IMR-90 (cell line): ENCODE measurements around the gene MCRIP2. TPM values are rescaled to one million over a fixed set of nuclear protein-coding genes. Genes with fewer than 3 reads are reported as not detected.
A peak's percentile ranks its signal among the peaks of the same experiment; 100 is the strongest.

Source experiments
- ATAC-seq: fragments of 200-7000 bp; cut with Tn5 transposase; 2 replicates; pipeline ENCODE4 v1.9.1; 2020; ENCODE audit warnings: low read depth, mild to moderate bottlenecking, moderate library complexity
- BruUV-seq: library from RNA; stranded (reverse); fragments of 400-500 nt; replicated peaks from 2 replicates; lab custom pipeline; 2021; lab: Mats Ljungman, UMichigan
- CTCF ChIA-PET: fragments of 300-600 bp; formaldehyde crosslinking; extraction: SDS; loops from one replicate; lab custom pipeline; 2021; ENCODE audit warnings: antibody characterized with exemption; lab: Yijun Ruan, JAX
- POLR2A ChIA-PET: fragments of 300-600 bp; sonication (Branson Sonifier 250); formaldehyde crosslinking; loops from one replicate; lab custom pipeline; 2022; ENCODE audit warnings: antibody characterized with exemption; ENCODE audit not compliant: unreplicated experiment; lab: Charles Lee
- DNase-seq: peaks from one replicate; pipeline ENCODE4 v3.0.0; 2013
- H2AFZ ChIP-seq: replicated peaks from 2 replicates; pipeline ENCODE3; 2013; ENCODE audit warnings: low read length, mild to moderate bottlenecking; ENCODE audit not compliant: poor library complexity
- H2AK5ac ChIP-seq: 2 replicates; pipeline ENCODE4 v1.6.1; 2013; ENCODE audit warnings: low read depth, low read length, inconsistent platforms
- H2AK9ac ChIP-seq: replicated peaks from 2 replicates; pipeline ENCODE3; 2013; ENCODE audit warnings: mild to moderate bottlenecking, low read depth, low read length, moderate library complexity; ENCODE audit not compliant: poor library complexity
- H2BK120ac ChIP-seq: 2 replicates; pipeline ENCODE4 v1.6.1; 2013; ENCODE audit warnings: low read depth, low read length, inconsistent platforms
- H2BK15ac ChIP-seq: 3 replicates; pipeline ENCODE4 v1.6.1; 2013; ENCODE audit warnings: low read depth, low read length, inconsistent platforms
- H2BK20ac ChIP-seq: 2 replicates; pipeline ENCODE4 v1.6.1; 2013; ENCODE audit warnings: low read depth, mild to moderate bottlenecking, inconsistent platforms, low read length, moderate library complexity
- H2BK5ac ChIP-seq: 2 replicates; pipeline ENCODE4 v1.6.1; 2013; ENCODE audit warnings: mild to moderate bottlenecking, low read depth, low read length, inconsistent platforms; ENCODE audit not compliant: poor library complexity, severe bottlenecking
- H3K14ac ChIP-seq: replicated peaks from 2 replicates; pipeline ENCODE4 v1.6.1; 2013; ENCODE audit warnings: low read depth, low read length, inconsistent platforms
- H3K18ac ChIP-seq: 2 replicates; pipeline ENCODE4 v1.6.1; 2013; ENCODE audit warnings: low read depth, low read length, control low read depth
- H3K23ac ChIP-seq: 2 replicates; pipeline ENCODE4 v1.6.1; 2013; ENCODE audit warnings: low read depth, low read length, inconsistent platforms
- H3K27ac ChIP-seq: 2 replicates; pipeline ENCODE4 v1.5.1; 2013; ENCODE audit warnings: mild to moderate bottlenecking, control low read depth, low read length; ENCODE audit not compliant: insufficient read depth
- H3K27me3 ChIP-seq: 2 replicates; pipeline ENCODE4 v1.6.1; 2013; ENCODE audit warnings: low read length; ENCODE audit not compliant: control insufficient read depth, insufficient read depth
- H3K36me3 ChIP-seq: 2 replicates; pipeline ENCODE4 v1.6.1; 2013; ENCODE audit warnings: low read length, mixed read lengths; ENCODE audit not compliant: control insufficient read depth, insufficient read depth
- H3K4ac ChIP-seq: 2 replicates; pipeline ENCODE4 v1.6.1; 2013; ENCODE audit warnings: low read depth, low read length, inconsistent platforms
- H3K4me1 ChIP-seq: 2 replicates; pipeline ENCODE4 v1.6.1; 2013; ENCODE audit warnings: low read length, mixed read lengths; ENCODE audit not compliant: control insufficient read depth, insufficient read depth
- H3K4me2 ChIP-seq: 2 replicates; pipeline ENCODE4 v1.6.1; 2013; ENCODE audit warnings: low read depth, mild to moderate bottlenecking, control low read depth, low read length, moderate library complexity
- H3K4me3 ChIP-seq: 2 replicates; pipeline ENCODE4 v1.5.1; 2013; ENCODE audit warnings: low read depth, mild to moderate bottlenecking, control low read depth, low read length, moderate library complexity; ENCODE audit not compliant: insufficient read depth
- H3K56ac ChIP-seq: 2 replicates; pipeline ENCODE4 v1.6.1; 2013; ENCODE audit warnings: low read length, inconsistent platforms; ENCODE audit not compliant: insufficient read depth; ENCODE audit errors: extremely low read depth
- H3K79me1 ChIP-seq, 2 experiments: 2 replicates each; pipeline ENCODE4 v1.6.1; 2013; ENCODE audit warnings: low read length in 2 of 2, inconsistent platforms in 1 of 2, low read depth in 1 of 2
- H3K9ac ChIP-seq: 2 replicates; pipeline ENCODE4 v1.6.1; 2013; ENCODE audit warnings: low read depth, low read length, control low read depth
- H3K9me1 ChIP-seq: 2 replicates; pipeline ENCODE4 v1.6.1; 2013; ENCODE audit warnings: low read length, inconsistent platforms; ENCODE audit not compliant: insufficient read depth
- H3K9me3 ChIP-seq: 2 replicates; pipeline ENCODE4 v1.6.1; 2013; ENCODE audit warnings: low read length; ENCODE audit not compliant: control insufficient read depth, insufficient read depth
- H4K20me1 ChIP-seq: 2 replicates; pipeline ENCODE4 v1.6.1; 2013; ENCODE audit warnings: low read length, inconsistent platforms; ENCODE audit not compliant: insufficient read depth
- H4K5ac ChIP-seq: 2 replicates; pipeline ENCODE4 v1.6.1; 2013; ENCODE audit warnings: mild to moderate bottlenecking, low read depth, low read length, control low read depth
- H4K8ac ChIP-seq, 2 experiments: 2 replicates each; pipeline ENCODE4 v1.6.1; 2013; ENCODE audit warnings: low read depth in 2 of 2, low read length in 2 of 2, control low read depth in 1 of 2, inconsistent platforms in 1 of 2
- H4K91ac ChIP-seq: 2 replicates; pipeline ENCODE4 v1.6.1; 2013; ENCODE audit warnings: low read depth, low read length, inconsistent platforms; ENCODE audit not compliant: insufficient read depth
- CEBPB ChIP-seq: IDR thresholded peaks from 2 replicates; pipeline ENCODE4 v1.6.1; 2012; ENCODE audit warnings: low read depth, low read length, improper control_type of control experiment
- CHD1 ChIP-seq: IDR thresholded peaks from 2 replicates; pipeline ENCODE4 v1.6.1; 2012; ENCODE audit warnings: low read depth, low read length, improper control_type of control experiment
- MAFK ChIP-seq: IDR thresholded peaks from 2 replicates; pipeline ENCODE4 v1.6.1; 2012; ENCODE audit warnings: low read depth, low read length, improper control_type of control experiment
- WGBS, 2 experiments: methylation state at CpG; one replicate each; pipeline versions ENCODE4 v1.1.5 to v1.1.7; 2013; ENCODE audit warnings: missing lambda C conversion rate in 2 of 2; ENCODE audit not compliant: insufficient read length in 1 of 2; ENCODE audit errors: extremely low coverage in 2 of 2; 5-methylcytosine and 5-hydroxymethylcytosine counted together
- dilution Hi-C: fragments of 300-500 bp; cut with HindIII; formaldehyde crosslinking; loops from one replicate; pipeline ENCODE4 v1.14.3; 2018; ENCODE audit warnings: low sequenced_read_pairs; ENCODE audit not compliant: unreplicated experiment
- in situ Hi-C: fragments of 300-500 bp; cut with MboI; formaldehyde crosslinking; loops from 3 replicates; pipeline ENCODE4 v1.14.3; 2019; ENCODE audit warnings: low sequenced_read_pairs, inconsistent platforms, mixed read lengths
- intact Hi-C: fragments of 100-400 bp; cut with micrococcal nuclease; formaldehyde crosslinking; loops from 2 replicates; pipeline ENCODE4 v1.10.0; 2022
- polyA plus RNA-seq, 3 experiments: library from polyadenylated mRNA; depleted of rRNA; stranded (reverse); fragments of >200 nt; gene quantifications; 2 replicates each; pipeline ENCODE4 v1.2.3, GENCODE V29; 2012; ENCODE audit warnings: low replicate concordance in 1 of 3
- total RNA-seq: library from RNA; depleted of rRNA; stranded (reverse); fragments of >200 nt; gene quantifications from 2 replicates; pipeline ENCODE4 v1.2.3, GENCODE V29; 2012
- TF ChIP-seq, protein P1 (sequence below): conservative IDR thresholded peaks from 2 replicates; pipeline ENCODE4 v1.5.1; 2012; ENCODE audit warnings: mild to moderate bottlenecking, low read depth, low read length, improper control_type of control experiment

Gene MCRIP2
- total and polyA plus RNA-seq, 2 of the 4 experiments (the other 2 are of a cell fraction), result 6.3 to 19.6 TPM

DNA sequence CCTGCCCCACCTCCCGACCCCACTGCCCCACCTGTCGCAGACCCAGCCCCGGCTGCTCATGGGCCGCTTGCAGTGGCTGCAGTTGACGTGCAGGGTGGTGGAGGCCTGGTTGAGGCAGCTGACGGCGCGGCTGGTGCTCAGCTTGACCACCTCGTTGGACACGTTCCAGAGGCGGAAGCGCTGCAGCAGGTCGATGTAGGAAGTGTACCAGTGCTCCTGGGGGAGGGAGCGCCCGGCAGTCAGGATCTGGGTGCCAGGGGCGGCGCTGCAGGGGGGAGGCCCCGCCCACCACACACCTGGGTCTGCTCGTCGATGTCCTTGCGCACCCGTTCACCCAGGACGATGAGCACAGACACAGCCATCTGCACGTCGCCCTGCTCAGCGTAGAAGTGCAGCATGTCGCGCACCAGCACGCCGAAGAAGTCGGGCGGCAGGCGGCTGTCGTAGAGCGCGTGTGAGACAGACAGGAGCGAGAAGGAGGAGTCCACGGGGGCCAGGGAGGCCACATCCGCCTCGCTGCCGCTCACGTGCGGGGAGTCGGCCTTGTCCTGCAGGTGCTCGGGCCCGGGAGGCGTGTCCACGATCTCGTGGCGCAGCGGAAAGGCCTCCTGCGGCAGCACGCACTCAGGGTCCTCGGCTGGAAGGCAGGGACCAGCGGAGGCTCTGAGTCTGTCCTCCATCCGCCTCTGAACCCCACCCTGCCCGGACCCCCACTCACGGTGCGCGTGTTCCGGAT is 43.5 kb downstream of the MCRIP2 start:
- dilution Hi-C loops (no loop called here), in situ Hi-C loops (no loop called here), intact Hi-C loops (no loop called here)
- TF ChIP-seq, protein P1, sequence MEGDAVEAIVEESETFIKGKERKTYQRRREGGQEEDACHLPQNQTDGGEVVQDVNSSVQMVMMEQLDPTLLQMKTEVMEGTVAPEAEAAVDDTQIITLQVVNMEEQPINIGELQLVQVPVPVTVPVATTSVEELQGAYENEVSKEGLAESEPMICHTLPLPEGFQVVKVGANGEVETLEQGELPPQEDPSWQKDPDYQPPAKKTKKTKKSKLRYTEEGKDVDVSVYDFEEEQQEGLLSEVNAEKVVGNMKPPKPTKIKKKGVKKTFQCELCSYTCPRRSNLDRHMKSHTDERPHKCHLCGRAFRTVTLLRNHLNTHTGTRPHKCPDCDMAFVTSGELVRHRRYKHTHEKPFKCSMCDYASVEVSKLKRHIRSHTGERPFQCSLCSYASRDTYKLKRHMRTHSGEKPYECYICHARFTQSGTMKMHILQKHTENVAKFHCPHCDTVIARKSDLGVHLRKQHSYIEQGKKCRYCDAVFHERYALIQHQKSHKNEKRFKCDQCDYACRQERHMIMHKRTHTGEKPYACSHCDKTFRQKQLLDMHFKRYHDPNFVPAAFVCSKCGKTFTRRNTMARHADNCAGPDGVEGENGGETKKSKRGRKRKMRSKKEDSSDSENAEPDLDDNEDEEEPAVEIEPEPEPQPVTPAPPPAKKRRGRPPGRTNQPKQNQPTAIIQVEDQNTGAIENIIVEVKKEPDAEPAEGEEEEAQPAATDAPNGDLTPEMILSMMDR, result no peak
- TF ChIP-seq MAFK (no peak), CHD1 (no peak), CEBPB (no peak)
- H3K36me3 ChIP-seq, result peaks cover 41% of the 10 kb centered on the region
- no peak overlapping the region for H3K23ac ChIP-seq
- H3K27me3 ChIP-seq, result no peaks in the 10 kb centered on the region
- H3K9ac ChIP-seq, result no peak overlapping the region
- no peak overlapping the region for H3K56ac ChIP-seq
- 98% methylated on average over 44 of the region's 61 CpGs; no CpG with 5 or more reads in 1 of the 2 experiments for WGBS, 2 experiments
- no peak overlapping the region for H3K4ac ChIP-seq
- H2AK5ac ChIP-seq, result no peak overlapping the region
- H2BK5ac ChIP-seq, result no peak overlapping the region
- BruUV-seq, result no TSS peak
- peaks cover 32% of the 10 kb centered on the region for H4K20me1 ChIP-seq
- H4K8ac ChIP-seq, result no peak overlapping the region; a peak in 1 of 4 replicates
- no peak overlapping the region for H2BK20ac ChIP-seq
- no peak overlapping the region for H3K18ac ChIP-seq
- no peak overlapping the region for H3K27ac ChIP-seq
- no peak overlapping the region for H3K4me2 ChIP-seq
- H3K4me3 ChIP-seq, result no peak overlapping the region
- H3K79me1 ChIP-seq, result peaks cover 19 to 64% of the 10 kb centered on the region in 2 experiments
- H2BK15ac ChIP-seq, result no peak overlapping the region
- H2BK120ac ChIP-seq, result no peak overlapping the region
- H4K5ac ChIP-seq, result no peak overlapping the region
- no peak for ATAC-seq
- H2AFZ ChIP-seq, result peak overlapping the region; percentile 40
- ChIA-PET POLR2A (no interaction called here), CTCF (no interaction called here)
- H3K9me3 ChIP-seq, result no peaks in the 10 kb centered on the region
- no peak for DNase-seq
- H4K91ac ChIP-seq, result no peak overlapping the region
- no peak overlapping the region for H3K14ac ChIP-seq
- H3K9me1 ChIP-seq, result peaks cover 13% of the 10 kb centered on the region
- peaks cover 30% of the 10 kb centered on the region for H3K4me1 ChIP-seq
- H2AK9ac ChIP-seq, result peak overlapping the region; percentile 50
